ENCODE results near the gene RELN.

RELN gene

GRCh38 chr7:103932389-103932788, 57.1 kb downstream of the RELN start:
- Histone ChIP-seq H3K9ac (ENCODE audit: low read length) (no peak overlapping the region), H3K9me3 (ENCODE audit: control insufficient read depth, low read length) (no peaks in the 10 kb centered on the region), H3K27me3 (ENCODE audit: control insufficient read depth, insufficient read depth, low read length) (no peaks in the 10 kb centered on the region), H3K36me3 (ENCODE audit: control insufficient read depth, insufficient read depth, low read length) (no peaks in the 10 kb centered on the region), H3K4me1 (ENCODE audit: control insufficient read depth, insufficient read depth, low read length) (no peaks in the 10 kb centered on the region), H3K4me3 (ENCODE audit: low read length) (no peak overlapping the region)

GRCh38 chr7:103929901-103930311, 59.6 kb downstream of the RELN start:
- H3K9me3 ChIP-seq (ENCODE audit: control insufficient read depth, low read length), result no peaks in the 10 kb centered on the region
- no peaks in the 10 kb centered on the region for H3K27me3 ChIP-seq (ENCODE audit: control insufficient read depth, insufficient read depth, low read length)
- no peak overlapping the region for H3K9ac ChIP-seq (ENCODE audit: low read length)
- H3K4me1 ChIP-seq (ENCODE audit: control insufficient read depth, insufficient read depth, low read length), result no peaks in the 10 kb centered on the region
- no peak overlapping the region for H3K4me3 ChIP-seq (ENCODE audit: low read length)
- H3K36me3 ChIP-seq (ENCODE audit: control insufficient read depth, insufficient read depth, low read length), result no peaks in the 10 kb centered on the region

- no peaks in the 10 kb centered on the region for H3K36me3 ChIP-seq (ENCODE audit: control insufficient read depth, insufficient read depth, low read length)
These were observed 60.9 kb downstream of the RELN start for GRCh38 chr7:103928581-103928980.

GRCh38 chr7:103924184-103924583, 65.3 kb downstream of the RELN start:
- Histone ChIP-seq H3K27me3 (ENCODE audit: control insufficient read depth, insufficient read depth, low read length) (no peaks in the 10 kb centered on the region), H3K4me1 (ENCODE audit: control insufficient read depth, insufficient read depth, low read length) (no peaks in the 10 kb centered on the region), H3K36me3 (ENCODE audit: control insufficient read depth, insufficient read depth, low read length) (no peaks in the 10 kb centered on the region), H3K4me3 (ENCODE audit: low read length) (no peak overlapping the region), H3K9ac (ENCODE audit: low read length) (no peak overlapping the region), H3K9me3 (ENCODE audit: control insufficient read depth, low read length) (no peaks in the 10 kb centered on the region)

More at GRCh38 chr7:103928581-103928980, 60.9 kb downstream of the RELN start:
- H3K9me3 ChIP-seq (ENCODE audit: control insufficient read depth, low read length), result no peaks in the 10 kb centered on the region
- H3K27me3 ChIP-seq (ENCODE audit: control insufficient read depth, insufficient read depth, low read length), result no peaks in the 10 kb centered on the region
- no peak overlapping the region for H3K9ac ChIP-seq (ENCODE audit: low read length)
- H3K4me3 ChIP-seq (ENCODE audit: low read length), result no peak overlapping the region
- H3K4me1 ChIP-seq (ENCODE audit: control insufficient read depth, insufficient read depth, low read length), result no peaks in the 10 kb centered on the region

GRCh38 chr7:103922407-103922806, 67.1 kb downstream of the RELN start:
- H3K4me1 ChIP-seq (ENCODE audit: control insufficient read depth, insufficient read depth, low read length), result no peaks in the 10 kb centered on the region
- no peaks in the 10 kb centered on the region for H3K9me3 ChIP-seq (ENCODE audit: control insufficient read depth, low read length)
- no peaks in the 10 kb centered on the region for H3K36me3 ChIP-seq (ENCODE audit: control insufficient read depth, insufficient read depth, low read length)
- H3K27me3 ChIP-seq (ENCODE audit: control insufficient read depth, insufficient read depth, low read length), result no peaks in the 10 kb centered on the region
- H3K9ac ChIP-seq (ENCODE audit: low read length), result no peak overlapping the region
- no peak overlapping the region for H3K4me3 ChIP-seq (ENCODE audit: low read length)

- no peaks in the 10 kb centered on the region for H3K9me3 ChIP-seq (ENCODE audit: control insufficient read depth, low read length)
- no peak overlapping the region for H3K9ac ChIP-seq (ENCODE audit: low read length)
- H3K27me3 ChIP-seq (ENCODE audit: control insufficient read depth, insufficient read depth, low read length), result no peaks in the 10 kb centered on the region
- H3K36me3 ChIP-seq (ENCODE audit: control insufficient read depth, insufficient read depth, low read length), result no peaks in the 10 kb centered on the region
- no peak overlapping the region for H3K4me3 ChIP-seq (ENCODE audit: low read length)
- no peaks in the 10 kb centered on the region for H3K4me1 ChIP-seq (ENCODE audit: control insufficient read depth, insufficient read depth, low read length)
These were observed 67.8 kb downstream of the RELN start for GRCh38 chr7:103921692-103922091.

- H3K4me1 ChIP-seq (ENCODE audit: control insufficient read depth, insufficient read depth, low read length), result no peaks in the 10 kb centered on the region
- no peaks in the 10 kb centered on the region for H3K9me3 ChIP-seq (ENCODE audit: control insufficient read depth, low read length)
- no peaks in the 10 kb centered on the region for H3K27me3 ChIP-seq (ENCODE audit: control insufficient read depth, insufficient read depth, low read length)
These were observed 70.1 kb downstream of the RELN start for GRCh38 chr7:103919272-103919868.

GRCh38 chr7:103918631-103919271, 70.7 kb downstream of the RELN start:
- Histone ChIP-seq H3K27me3 (ENCODE audit: control insufficient read depth, insufficient read depth, low read length) (no peaks in the 10 kb centered on the region), H3K9me3 (ENCODE audit: control insufficient read depth, low read length) (no peaks in the 10 kb centered on the region), H3K4me3 (ENCODE audit: low read length) (no peak overlapping the region), H3K4me1 (ENCODE audit: control insufficient read depth, insufficient read depth, low read length) (no peaks in the 10 kb centered on the region), H3K36me3 (ENCODE audit: control insufficient read depth, insufficient read depth, low read length) (no peaks in the 10 kb centered on the region), H3K9ac (ENCODE audit: low read length) (no peak overlapping the region)

More at GRCh38 chr7:103919272-103919868, 70.1 kb downstream of the RELN start:
- Histone ChIP-seq H3K36me3 (ENCODE audit: control insufficient read depth, insufficient read depth, low read length) (no peaks in the 10 kb centered on the region), H3K9ac (ENCODE audit: low read length) (no peak overlapping the region), H3K4me3 (ENCODE audit: low read length) (no peak overlapping the region)

GRCh38 chr7:103915680-103916357, 73.6 kb downstream of the RELN start:
- no peaks in the 10 kb centered on the region for H3K9me3 ChIP-seq (ENCODE audit: control insufficient read depth, low read length)
- no peaks in the 10 kb centered on the region for H3K36me3 ChIP-seq (ENCODE audit: control insufficient read depth, insufficient read depth, low read length)
- H3K27me3 ChIP-seq (ENCODE audit: control insufficient read depth, insufficient read depth, low read length), result no peaks in the 10 kb centered on the region
- H3K4me3 ChIP-seq (ENCODE audit: low read length), result no peak overlapping the region
- no peak overlapping the region for H3K9ac ChIP-seq (ENCODE audit: low read length)
- no peaks in the 10 kb centered on the region for H3K4me1 ChIP-seq (ENCODE audit: control insufficient read depth, insufficient read depth, low read length)

GRCh38 chr7:103914147-103914899, 75.1 kb downstream of the RELN start:
- Histone ChIP-seq H3K9me3 (ENCODE audit: control insufficient read depth, low read length) (no peaks in the 10 kb centered on the region), H3K9ac (ENCODE audit: low read length) (no peak overlapping the region), H3K36me3 (ENCODE audit: control insufficient read depth, insufficient read depth, low read length) (no peaks in the 10 kb centered on the region), H3K27me3 (ENCODE audit: control insufficient read depth, insufficient read depth, low read length) (no peaks in the 10 kb centered on the region), H3K4me3 (ENCODE audit: low read length) (no peak overlapping the region), H3K4me1 (ENCODE audit: control insufficient read depth, insufficient read depth, low read length) (no peaks in the 10 kb centered on the region)

- H3K36me3 ChIP-seq (ENCODE audit: control insufficient read depth, insufficient read depth, low read length), result no peaks in the 10 kb centered on the region
- H3K27me3 ChIP-seq (ENCODE audit: control insufficient read depth, insufficient read depth, low read length), result no peaks in the 10 kb centered on the region
- H3K4me1 ChIP-seq (ENCODE audit: control insufficient read depth, insufficient read depth, low read length), result no peaks in the 10 kb centered on the region
- H3K9me3 ChIP-seq (ENCODE audit: control insufficient read depth, low read length), result no peaks in the 10 kb centered on the region
- H3K4me3 ChIP-seq (ENCODE audit: low read length), result no peak overlapping the region
- no peak overlapping the region for H3K9ac ChIP-seq (ENCODE audit: low read length)
These were observed 76.4 kb downstream of the RELN start for GRCh38 chr7:103912891-103913605.

Data from mucosa of stomach (tissue), 1 donor.